Esophagus mucosa (tissue), 1 donor: Measurements from ENCODE around the gene MAP3K7. TPM values are rescaled to one million over a fixed set of nuclear protein-coding genes. Genes with fewer than 3 reads are reported as not detected.

Experiments
- ATAC-seq: fragments of 200-7000 bp; cut with Tn5 transposase; one replicate; pipeline ENCODE4 v1.9.1; 2020
- total RNA-seq: library from RNA; stranded (reverse); gene quantifications from one replicate; pipeline ENCODE4 v1.2.4, GENCODE V29; 2023
- donor health status: DM: yes; HTN: yes; CAD: no.

Gene MAP3K7
- total RNA-seq, 1 donor from 2014 or later: 14.4 TPM

DNA sequence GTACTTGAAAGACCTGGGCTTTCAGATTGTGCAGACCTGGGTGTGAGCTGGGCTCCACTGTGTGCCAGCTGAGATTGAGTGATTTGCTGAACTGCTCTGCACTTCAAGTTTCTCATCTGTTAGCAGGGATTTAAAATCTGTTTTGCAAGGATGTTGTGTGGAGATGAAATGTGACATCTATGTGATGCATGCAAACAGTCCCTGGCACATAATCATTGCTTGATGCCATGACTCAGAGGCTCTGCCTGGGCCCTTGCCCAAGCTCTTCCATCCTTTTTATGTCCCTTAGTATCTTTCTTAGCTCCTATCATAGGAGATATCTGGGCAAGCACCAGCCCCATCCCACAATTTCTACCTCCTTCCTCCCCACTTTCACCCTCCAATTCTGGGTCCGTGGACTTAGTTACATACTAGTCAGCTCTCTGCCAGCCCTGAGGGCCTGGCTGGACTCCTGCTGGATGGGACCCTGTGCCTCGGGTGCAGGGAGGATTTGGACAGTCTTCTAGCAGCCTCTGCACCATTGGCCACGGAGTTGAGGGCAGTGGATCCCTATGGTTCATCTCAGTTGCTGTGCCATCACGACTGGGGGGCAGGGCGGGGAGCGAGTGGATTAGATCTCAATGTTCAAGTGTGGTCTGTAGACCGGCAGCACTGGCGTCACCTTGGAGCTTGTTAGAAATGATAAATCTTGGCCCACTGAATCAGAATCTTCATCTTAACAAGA lies 103.6 kb downstream of the MAP3K7 start:
- no peak for ATAC-seq

DNA sequence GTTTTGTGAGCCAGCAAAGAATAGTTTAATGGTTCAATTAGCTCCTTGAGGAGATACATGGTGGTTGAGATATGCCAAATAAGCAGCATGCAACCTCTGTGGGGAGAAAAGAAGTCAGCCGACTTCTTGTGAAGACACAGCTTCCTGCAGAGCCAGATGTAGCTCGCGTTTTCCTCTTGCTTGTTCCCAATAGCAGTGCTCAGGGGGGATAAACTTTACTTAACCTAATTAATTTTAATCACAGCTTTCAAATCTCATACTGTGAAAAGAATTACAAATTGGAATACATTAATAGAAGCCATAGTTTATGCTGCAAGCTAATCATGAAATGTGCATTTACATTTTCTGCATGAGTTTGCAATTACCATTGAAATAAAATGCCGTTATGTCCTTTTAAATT lies 106.2 kb downstream of the MAP3K7 start:
- ATAC-seq: no peak

DNA sequence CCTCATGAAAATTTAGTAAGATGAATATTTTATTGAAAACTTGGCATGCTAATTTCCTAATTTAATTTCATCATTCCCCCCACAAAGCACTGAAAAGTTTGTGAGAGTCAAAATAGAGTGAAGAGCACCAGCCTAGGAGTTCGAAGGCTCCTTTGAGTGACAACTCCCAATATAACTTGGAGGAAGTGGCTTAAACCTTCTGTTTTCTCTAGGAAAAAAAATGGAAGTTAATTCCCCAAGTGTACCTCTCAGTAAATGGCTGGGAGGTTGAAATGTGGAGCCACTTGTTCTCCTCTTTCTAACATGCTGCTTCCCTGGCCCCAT lies 107.3 kb downstream of the MAP3K7 start:
- ATAC-seq: no peak

DNA sequence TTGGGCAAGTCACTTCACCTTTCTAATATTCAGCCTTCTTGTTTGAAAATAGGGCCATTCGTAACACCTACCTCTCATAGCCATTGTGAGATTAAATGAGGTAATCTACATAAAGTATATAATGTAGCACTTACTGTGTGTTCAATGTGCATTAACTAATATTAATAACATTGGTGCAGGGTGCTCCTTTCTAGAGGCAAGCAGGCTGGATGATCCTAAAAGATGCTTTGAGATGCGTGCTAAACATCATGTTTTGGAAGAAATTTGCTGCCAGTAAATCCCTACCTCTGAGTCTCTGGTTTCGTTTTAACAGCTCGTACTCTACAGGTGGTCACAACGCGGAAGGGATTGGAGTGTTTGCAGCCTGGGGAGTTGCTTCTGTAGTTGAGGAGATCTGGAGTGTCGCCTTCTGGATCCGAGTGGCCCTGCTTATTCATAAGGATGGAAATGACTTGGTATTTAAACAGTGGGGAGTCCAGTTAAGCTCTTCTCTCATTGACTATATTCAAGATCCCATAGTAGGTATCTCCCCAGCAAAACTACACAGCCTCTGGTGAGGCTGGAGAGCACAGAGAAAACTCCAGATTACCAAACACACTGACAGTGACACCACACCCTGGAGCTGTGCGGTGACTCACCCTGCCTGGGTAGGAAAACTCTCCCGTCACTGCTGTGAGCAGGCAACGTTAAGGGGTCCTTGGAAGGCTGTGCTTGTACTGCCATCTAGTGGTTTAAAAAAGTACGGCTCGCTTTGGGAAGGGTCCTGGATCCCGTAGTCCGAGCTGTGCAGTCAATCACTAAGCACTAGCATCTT lies 107.9 kb downstream of the MAP3K7 start:
- ATAC-seq: peak; percentile 100

DNA sequence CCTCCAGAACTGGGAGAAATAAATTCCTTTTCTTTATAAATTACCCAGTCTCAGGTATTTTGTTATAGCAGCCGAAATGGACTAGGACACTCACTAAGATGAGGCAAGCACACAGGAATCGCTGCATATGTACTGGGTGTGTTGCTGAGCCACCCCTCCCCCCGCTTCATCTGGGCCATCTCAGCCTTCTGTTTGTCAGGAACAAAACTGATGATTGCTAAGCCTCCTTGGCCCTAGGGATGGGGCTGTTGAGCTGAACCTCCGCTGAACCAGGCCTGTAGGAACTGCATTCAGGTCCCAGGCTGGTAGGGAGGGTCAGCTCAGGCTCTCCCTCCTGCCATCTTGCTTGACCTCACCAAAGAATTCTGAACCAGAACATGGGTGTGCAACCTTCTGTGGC lies 108.6 kb downstream of the MAP3K7 start:
- no peak for ATAC-seq

DNA sequence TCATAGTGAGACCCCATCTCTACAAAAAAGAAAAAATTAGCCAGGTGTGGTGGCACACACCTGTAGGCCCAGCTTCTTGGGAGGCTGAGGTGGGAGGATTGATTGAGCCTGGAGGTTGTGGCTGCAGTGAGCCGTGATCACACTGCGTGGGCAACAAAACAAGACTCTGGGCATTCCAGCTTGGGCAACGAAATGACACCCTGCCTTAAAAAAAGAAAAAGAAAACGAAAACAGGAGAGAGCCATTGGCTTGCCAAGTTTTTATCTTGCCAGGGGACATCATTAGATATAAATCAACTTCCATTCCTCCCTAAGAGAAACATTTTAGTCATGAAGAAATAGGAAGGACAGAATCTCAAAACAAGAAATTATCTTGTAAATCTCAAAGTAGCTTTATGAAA lies 109.5 kb downstream of the MAP3K7 start:
- no peak for ATAC-seq

DNA sequence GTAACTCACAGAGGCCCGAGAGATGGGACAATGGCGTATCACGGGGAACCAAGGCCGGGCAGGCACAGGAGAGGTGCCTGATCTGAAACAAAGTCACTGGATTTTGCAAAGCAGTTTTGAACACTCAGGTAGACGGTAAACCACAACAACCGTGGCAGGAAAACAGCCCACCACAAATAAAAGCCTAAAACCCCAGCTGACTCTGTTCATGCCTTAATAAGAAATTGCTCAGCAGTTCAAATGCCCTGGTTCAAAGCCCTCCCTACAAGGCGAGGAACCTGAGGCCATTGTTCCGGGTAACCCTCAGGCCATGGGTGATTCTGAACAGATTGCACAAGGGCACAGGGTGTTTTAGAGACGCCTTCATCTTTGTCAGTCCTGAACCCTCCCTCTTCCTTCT lies 114.2 kb downstream of the MAP3K7 start:
- no peak for ATAC-seq

DNA sequence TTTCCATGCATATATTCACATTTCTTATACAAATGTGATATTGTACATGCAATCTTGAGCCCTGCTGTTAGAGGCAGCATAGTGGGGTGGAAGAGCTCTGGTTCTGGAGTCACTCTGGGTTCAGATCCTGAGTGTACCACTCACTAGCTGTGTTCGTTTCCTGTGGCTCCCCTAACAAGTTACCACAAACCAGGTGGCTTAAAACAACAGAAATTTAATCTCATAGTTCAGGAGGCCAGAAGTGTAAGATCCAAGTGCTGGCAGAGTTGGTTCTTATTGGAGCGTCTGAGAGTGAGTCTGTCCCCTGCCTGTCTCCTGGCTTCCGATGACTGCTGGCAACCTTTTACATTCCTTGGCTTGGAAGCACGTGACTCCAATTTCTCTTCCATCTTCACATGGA lies 115.6 kb downstream of the MAP3K7 start:
- ATAC-seq: no peak

DNA sequence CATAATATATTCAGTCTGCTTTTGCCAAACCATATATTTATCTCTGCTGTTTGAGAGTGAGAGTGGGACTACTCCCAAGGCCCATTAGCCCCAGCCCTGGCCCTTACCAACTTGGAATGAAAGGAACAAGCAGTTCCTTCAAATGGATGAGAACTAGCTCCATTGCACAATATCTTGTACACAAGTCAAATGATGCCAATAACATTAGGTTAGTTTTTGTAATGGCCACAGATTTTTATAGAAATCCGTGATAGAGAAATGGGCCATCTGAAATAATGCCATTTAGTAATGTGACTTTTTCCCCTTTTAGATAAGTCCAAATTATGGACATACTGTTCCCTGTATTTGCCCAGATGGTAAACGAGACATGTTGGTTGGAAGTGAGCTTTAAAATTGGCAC lies 117.0 kb downstream of the MAP3K7 start:
- ATAC-seq: no peak

DNA sequence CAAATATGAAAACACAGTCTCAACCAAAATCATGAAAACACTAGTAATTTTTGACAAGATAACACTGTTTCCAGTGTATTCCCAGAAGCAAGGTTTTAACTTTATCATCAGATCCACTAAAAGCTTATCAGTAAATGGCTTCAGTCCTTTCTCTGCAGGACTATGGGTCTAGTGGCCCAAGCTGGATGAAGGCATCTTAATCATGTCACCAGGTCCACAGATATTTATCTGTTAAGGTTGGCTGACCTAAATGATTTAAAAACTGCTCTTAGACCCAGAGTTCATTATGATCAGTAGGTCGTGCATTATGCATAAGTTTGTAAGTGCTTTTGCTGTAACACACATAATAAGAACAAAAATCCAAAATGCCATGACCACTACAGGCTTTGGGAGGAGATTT lies 118.0 kb downstream of the MAP3K7 start:
- no peak for ATAC-seq

DNA sequence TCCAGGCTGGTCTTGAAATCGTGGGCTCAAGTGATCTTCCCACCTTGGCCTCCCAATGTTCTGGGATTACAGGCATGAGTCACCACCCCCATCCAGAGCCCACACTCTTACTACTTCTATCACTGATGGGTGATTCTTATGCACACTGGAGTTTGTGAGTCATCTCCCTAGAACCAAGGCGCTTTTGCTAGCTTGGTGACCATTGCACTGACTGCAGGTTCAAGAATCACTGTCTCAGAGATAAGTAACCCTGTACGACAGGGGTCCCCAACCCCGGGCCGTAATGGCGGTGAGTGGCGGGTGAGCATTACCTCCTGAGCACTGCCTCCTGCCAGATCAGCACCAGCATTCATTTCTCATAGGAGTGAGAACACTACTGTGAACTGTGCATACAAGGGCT lies 118.8 kb downstream of the MAP3K7 start:
- ATAC-seq: no peak

DNA sequence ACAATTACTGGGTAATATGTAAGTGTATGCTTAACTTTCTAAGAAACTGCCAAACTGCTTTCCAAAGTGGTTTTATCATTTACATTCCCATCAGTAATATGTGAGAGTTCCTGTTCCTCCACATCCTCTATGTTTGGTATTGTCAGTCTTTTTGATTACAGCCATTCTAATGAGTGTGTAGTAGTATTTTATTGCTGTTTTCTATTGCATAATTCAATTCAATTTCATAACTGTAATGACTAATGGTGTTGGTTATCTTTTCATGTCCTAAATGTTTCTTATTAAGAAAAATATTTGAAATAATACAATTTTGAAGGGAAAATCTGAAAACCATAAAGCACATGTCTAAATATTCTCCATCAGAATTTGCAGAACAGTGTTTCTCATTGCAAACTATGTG lies 119.3 kb downstream of the MAP3K7 start:
- ATAC-seq: no peak

DNA sequence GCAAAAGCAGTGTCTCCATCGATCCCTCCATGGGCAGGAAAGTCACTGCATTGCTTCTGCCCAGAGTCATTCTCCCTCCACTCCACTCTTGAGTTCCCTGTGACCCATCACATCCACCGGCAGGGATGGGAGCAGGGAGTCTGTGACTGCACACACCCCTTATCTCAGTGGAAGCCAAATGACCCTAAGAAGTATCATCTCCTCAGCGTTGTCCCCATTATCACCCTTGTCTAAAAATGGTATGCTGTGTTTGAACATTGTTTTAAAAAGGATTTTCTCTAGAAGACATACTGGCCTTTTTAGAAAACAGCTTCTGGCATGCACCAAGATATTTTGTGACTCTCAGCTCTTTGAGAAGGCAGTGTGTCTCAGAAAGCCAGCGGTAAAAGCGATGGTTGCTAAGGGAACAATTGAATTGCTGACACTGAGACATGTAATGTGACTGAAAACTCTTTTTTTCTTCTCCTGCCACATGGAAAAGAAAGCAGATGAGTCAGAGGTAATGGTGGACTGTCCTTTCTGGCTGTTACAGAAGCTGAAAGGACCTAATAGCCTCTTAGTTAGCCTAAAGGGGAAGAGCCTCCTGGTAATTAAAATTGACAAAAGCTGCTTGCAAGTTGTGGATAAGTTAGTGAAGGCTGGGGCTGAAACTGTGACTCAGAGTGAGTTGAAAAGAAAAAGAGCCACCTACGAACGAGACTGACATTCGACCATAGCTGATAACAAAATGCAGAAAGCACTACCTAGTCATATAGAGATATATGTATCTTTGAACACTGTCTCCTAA lies 120.5 kb downstream of the MAP3K7 start:
- ATAC-seq: peak; percentile 18

DNA sequence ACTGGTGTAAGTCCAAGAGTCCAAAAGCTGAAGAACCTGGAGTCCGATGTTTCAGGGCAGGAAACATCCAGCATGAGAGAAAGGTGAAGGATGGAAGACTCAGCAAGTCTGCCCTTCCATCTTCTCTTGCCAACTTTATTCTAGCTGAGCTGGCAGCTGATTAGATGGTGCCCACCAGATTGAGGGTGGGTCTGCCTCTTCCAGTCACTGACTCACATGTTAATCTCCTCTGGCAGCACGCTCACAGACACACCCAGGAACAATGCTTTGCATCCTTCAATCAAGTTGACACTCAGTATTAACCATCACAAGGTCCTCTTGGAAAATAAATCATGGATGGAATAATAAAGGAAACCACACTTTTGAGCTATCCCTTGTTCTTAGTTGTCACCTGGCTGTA lies 121.2 kb downstream of the MAP3K7 start:
- ATAC-seq: no peak

DNA sequence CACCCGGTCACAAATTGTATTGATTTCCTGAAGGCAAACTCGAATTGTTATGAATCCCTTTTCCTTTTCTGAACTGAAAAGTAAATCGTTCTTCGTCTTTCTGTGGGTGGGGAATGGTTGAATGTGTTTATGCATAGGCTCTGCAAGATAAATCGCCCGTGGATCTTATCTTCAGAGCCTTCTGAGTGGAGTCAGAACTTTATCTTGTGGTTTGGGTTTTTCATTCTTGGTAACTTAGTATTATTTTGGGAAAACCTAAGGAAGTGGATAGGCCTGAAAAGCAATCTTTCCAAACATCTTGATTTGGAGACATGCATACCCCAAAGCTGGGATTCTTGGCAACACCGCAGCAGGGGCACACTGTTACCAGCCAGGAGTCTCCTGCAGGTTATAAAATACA lies 122.4 kb downstream of the MAP3K7 start:
- ATAC-seq: no peak

DNA sequence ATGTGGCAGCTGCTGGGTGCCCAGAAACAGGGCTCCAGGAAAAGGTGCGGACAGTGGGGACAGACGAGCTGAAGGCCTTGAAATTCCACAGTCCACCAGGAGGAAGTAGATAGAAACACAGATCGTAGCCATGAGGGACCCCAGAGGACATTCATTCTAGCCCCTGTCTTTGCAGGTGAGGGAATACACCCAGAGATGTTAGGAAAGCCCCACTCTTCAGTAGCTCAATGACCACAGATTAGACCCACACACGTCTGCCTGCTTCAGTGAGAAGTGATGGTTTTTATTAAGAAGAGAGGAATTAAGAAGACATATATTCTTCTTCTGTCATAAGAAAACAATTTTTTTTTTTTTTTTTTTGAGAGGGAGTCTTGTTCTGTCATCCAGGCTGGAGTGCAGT lies 123.0 kb downstream of the MAP3K7 start:
- ATAC-seq: no peak
